RWPE2 (cell line): ENCODE results near the gene TSPEAR.
"Not testable (repeated sequence)": the region's sequence is repeated elsewhere in the genome, so short reads cannot be mapped to it uniquely, and the experiment has no call there.

Experiments used
- ATAC-seq: fragments of 200-7000 bp; cut with Tn5 transposase; 3 replicates; pipeline ENCODE4 v1.9.1; 2021; ENCODE audit warnings: low read depth
- DNase-seq: peaks from one replicate; pipeline ENCODE4 v3.0.0-alpha.2; 2020; ENCODE audit warnings: low spot score
- H3K27ac ChIP-seq: fragments of 450-650 bp; 2 replicates; pipeline ENCODE4 v1.5.1; 2017; ENCODE audit warnings: mild to moderate bottlenecking; ENCODE audit not compliant: poor library complexity, severe bottlenecking
- H3K27me3 ChIP-seq: fragments of 250-450 bp; sonication (Bioruptor Pico); 2 replicates; pipeline ENCODE4 v1.5.1; 2021; ENCODE audit warnings: mild to moderate bottlenecking, moderate library complexity; ENCODE audit not compliant: insufficient read depth, poor library complexity, severe bottlenecking
- H3K36me3 ChIP-seq: fragments of 250-450 bp; sonication (Bioruptor Pico); 2 replicates; pipeline ENCODE4 v1.5.1; 2020; ENCODE audit warnings: low read depth, mild to moderate bottlenecking, moderate library complexity
- H3K4me1 ChIP-seq: fragments of 250-450 bp; sonication (Bioruptor Pico); 2 replicates; pipeline ENCODE4 v1.5.1; 2021; ENCODE audit warnings: mild to moderate bottlenecking, moderate library complexity; ENCODE audit not compliant: insufficient read depth, poor library complexity, severe bottlenecking
- H3K4me3 ChIP-seq: fragments of 250-450 bp; sonication (Bioruptor Pico); 2 replicates; pipeline ENCODE4 v1.5.1; 2021; ENCODE audit warnings: mild to moderate bottlenecking, moderate library complexity; ENCODE audit not compliant: severe bottlenecking
- H3K9me3 ChIP-seq: fragments of 250-450 bp; sonication (Bioruptor Pico); 2 replicates; pipeline ENCODE4 v1.5.1; 2021; ENCODE audit warnings: mild to moderate bottlenecking, moderate library complexity; ENCODE audit not compliant: severe bottlenecking
- TF ChIP-seq, protein P1 (sequence below): fragments of 450-650 bp; IDR thresholded peaks from one replicate; pipeline ENCODE4 v1.5.1; 2017; ENCODE audit warnings: mild to moderate bottlenecking, moderate library complexity; ENCODE audit not compliant: poor library complexity, severe bottlenecking

TSPEAR gene

DNA sequence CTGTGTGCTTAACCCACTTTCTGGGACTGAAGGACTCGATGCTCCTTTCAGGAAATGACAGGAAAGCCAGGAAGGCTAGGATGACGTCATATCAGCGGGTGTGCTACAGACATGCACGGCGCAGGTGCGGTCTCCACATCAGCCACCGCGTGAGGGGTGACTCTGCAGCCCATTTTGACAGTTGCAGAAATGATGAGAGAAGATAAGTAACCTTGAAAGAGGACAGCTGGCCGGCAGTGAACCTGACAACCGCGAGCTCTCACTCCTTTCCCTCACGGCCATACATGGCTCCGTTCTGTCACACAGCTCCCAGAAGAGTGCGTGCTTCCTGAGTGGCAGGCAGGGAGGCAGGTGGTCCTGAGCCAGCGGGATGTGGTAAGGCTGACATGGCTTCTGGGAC is 129.3 kb downstream of the TSPEAR start:
- TF ChIP-seq, protein P1, sequence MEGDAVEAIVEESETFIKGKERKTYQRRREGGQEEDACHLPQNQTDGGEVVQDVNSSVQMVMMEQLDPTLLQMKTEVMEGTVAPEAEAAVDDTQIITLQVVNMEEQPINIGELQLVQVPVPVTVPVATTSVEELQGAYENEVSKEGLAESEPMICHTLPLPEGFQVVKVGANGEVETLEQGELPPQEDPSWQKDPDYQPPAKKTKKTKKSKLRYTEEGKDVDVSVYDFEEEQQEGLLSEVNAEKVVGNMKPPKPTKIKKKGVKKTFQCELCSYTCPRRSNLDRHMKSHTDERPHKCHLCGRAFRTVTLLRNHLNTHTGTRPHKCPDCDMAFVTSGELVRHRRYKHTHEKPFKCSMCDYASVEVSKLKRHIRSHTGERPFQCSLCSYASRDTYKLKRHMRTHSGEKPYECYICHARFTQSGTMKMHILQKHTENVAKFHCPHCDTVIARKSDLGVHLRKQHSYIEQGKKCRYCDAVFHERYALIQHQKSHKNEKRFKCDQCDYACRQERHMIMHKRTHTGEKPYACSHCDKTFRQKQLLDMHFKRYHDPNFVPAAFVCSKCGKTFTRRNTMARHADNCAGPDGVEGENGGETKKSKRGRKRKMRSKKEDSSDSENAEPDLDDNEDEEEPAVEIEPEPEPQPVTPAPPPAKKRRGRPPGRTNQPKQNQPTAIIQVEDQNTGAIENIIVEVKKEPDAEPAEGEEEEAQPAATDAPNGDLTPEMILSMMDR: no peak
- H3K27me3 ChIP-seq: peaks cover 11% of the 10 kb centered on the region
- no peaks in the 10 kb centered on the region for H3K4me1 ChIP-seq
- DNase-seq (no peak), ATAC-seq (no peak)
- no peaks in the 10 kb centered on the region for H3K36me3 ChIP-seq
- peaks cover 10% of the 10 kb centered on the region for H3K9me3 ChIP-seq
- H3K4me3 ChIP-seq: no peak overlapping the region
- H3K27ac ChIP-seq: no peak overlapping the region

DNA sequence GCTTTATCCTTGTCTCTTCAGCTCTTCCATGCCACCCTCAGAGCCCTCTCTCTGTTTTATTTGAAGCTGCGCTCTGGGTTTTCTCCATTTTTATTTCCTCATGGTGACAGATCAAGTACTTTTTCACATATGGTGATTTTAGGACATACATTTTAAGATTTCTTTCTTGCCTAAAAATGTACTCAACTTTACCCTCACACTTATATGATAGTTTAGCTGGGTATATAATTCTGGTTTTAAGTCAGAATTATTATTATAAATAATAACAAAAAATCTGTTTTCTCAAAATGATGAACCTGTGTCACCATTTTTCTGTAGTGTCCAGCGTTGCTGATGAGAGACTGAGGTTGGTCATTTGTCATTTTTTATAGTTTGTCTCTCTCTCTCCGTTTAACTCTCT is 130.2 kb downstream of the TSPEAR start:
- Histone ChIP-seq H3K9me3 (peaks cover 10% of the 10 kb centered on the region), H3K4me3 (no peak overlapping the region), H3K27me3 (peaks cover 7% of the 10 kb centered on the region), H3K36me3 (no peaks in the 10 kb centered on the region), H3K27ac (no peak overlapping the region), H3K4me1 (no peaks in the 10 kb centered on the region)
- ATAC-seq (no peak), DNase-seq (no peak)
- TF ChIP-seq, protein P1: no peak

DNA sequence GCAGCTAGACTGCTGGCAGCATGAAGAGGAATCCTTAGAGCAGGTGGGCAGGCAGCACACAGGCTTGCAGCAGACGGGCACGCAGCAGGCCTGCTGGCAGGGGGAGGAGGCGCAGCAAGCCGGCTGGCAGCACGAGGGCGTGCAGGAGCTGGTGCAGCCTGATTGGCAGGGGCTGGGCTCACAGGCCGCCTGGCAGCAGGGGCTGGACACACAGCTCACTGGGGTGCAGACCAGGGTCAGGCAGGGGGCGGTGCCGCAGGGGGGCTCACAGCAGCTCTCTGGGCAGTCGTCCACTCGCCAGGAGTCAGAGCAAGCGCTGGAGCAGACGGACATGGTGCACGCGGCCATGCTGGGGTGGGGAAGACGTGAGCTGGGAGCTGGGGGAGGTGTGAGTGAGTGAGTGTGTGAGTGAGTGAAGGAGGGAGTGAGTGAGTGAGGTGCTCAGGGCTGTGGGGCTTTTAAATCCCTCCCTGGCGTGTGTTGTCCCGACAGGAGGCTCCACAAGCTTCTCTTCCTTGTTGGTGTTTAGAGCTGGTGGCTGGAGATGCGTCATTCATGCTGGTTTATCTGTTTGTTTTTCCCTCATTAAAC is 131.0 kb downstream of the TSPEAR start, which contains the start of gene KRTAP10-5:
Gene KRTAP10-5 (minus strand): TSS at position 374 of the 591 bp plus-strand sequence. CDS start 26 bp downstream, at position 348.
- not testable (repeated sequence) for ATAC-seq, H3K36me3 ChIP-seq, DNase-seq, H3K27ac ChIP-seq, H3K27me3 ChIP-seq, H3K4me1 ChIP-seq, H3K4me3 ChIP-seq
- H3K9me3 ChIP-seq: peaks cover 10% of the 10 kb centered on the region

DNA sequence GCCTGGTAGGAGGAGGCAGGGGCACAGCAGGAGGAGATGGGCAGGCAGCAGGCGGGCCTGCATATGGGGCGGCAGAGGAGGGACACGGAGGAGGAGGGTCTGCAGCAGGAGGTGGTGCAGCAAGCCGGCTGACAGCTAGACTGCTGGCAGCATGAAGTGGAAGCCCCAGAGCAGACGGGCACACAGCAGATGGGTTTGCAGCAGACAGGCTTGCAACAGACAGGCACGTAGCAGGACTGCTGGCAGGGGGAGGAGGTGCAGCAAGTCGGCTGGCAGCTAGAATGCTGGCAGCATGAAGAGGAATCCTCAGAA is 131.6 kb downstream of the TSPEAR start:
- H3K4me1 ChIP-seq: no peaks in the 10 kb centered on the region
- no peak overlapping the region for H3K4me3 ChIP-seq
- H3K36me3 ChIP-seq: no peaks in the 10 kb centered on the region
- no peak overlapping the region for H3K27ac ChIP-seq
- ATAC-seq (no peak), DNase-seq (no peak)
- H3K27me3 ChIP-seq: peaks cover under 1% of the 10 kb centered on the region
- TF ChIP-seq, protein P1: no peak
- H3K9me3 ChIP-seq: peaks cover 10% of the 10 kb centered on the region

DNA sequence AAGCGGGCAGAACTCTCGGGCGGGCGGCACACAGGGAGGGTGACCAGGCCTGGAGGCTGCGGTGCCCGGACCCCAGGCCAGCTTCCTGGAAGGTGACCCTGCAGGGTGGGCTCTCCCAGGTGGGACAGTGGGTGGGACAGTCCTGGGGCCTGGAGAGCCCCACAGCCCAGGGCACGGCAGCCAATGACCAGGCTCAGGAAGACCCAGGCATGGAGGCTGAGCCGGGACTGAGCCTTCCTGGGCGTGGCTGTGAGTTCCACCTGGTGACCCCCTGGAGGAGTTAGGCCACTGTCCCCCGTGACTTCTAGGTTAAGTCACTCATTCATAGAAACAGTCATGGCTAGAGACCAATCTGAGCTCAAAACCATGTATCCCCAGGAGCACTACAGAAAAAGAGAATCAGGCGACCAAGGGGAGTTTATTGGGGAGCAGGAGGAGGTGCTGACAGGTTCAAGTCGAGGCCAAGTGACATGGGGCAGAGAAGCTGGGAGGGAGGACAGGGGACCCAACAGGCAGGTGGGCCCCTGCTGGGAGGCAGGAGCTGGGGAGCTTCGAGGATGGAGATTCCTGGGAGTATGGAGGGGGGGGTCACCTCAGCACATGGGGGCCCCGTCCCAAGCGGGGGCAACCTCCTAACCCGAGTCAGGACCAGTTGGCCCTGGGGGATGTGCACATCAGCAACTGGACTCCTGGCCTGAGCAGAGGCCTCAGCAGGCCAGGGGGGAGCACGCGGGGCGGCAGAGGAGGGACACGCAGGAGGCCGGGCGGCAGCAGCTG is 132.1 kb downstream of the TSPEAR start:
- H3K36me3 ChIP-seq: no peaks in the 10 kb centered on the region
- H3K9me3 ChIP-seq: peaks cover 10% of the 10 kb centered on the region
- no peaks in the 10 kb centered on the region for H3K4me1 ChIP-seq
- ATAC-seq: no peak
- no peaks in the 10 kb centered on the region for H3K27me3 ChIP-seq
- no peak for DNase-seq
- TF ChIP-seq, protein P1: no peak
- no peak overlapping the region for H3K4me3 ChIP-seq
- H3K27ac ChIP-seq: no peak overlapping the region
